GM19239 (cell line): ENCODE results near the gene P2RX3.

Experiments used
- DNase-seq: peaks from one replicate; pipeline ENCODE4 v3.0.0; 2011; ENCODE audit warnings: low spot score; ENCODE audit not compliant: insufficient read length
- FAIRE-seq: peaks from 2 replicates; lab custom pipeline; 2011; peaks lifted over from hg19 to GRCh38; lab: Jason Lieb, UNC

The P2RX3 gene

DNA sequence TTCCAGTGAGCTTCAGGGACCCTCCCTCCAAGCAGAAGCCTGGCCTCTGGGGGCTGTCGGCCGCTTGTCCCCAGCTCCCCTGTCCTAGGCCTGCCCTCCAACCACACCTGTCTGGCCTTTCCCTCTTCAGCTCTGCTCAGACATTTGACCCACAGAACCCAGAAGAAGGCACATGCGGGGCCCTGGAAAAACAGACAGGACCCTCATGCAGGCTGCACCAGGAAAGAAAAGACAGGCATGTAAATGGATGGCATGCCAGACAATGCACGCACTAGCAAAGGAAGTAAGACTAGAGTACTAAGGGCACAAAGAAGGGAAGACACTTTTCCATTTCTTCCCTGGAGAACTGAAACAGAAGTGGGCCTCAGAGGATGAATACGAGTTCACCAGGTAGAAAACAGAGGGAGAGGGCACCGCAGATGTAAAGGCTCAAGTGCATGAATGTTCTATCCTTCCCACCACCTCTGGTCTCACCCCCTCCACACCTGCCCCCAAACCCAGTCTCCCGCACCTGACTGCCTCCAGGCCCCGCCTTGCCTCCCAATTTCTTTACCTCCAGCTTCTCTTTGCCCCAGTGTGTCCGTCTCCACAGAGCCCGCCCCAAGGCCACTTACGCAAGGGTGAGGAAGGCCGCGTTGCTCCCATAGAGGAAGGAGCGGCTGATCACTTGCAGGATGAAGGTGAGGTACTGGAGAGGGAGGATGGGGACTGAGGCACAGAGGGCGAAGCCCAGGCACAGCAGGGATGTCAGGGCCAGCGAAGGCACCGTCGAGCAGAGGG lies 71.4 kb downstream of the P2RX3 start:
- FAIRE-seq (no peak), DNase-seq (no peak)

DNA sequence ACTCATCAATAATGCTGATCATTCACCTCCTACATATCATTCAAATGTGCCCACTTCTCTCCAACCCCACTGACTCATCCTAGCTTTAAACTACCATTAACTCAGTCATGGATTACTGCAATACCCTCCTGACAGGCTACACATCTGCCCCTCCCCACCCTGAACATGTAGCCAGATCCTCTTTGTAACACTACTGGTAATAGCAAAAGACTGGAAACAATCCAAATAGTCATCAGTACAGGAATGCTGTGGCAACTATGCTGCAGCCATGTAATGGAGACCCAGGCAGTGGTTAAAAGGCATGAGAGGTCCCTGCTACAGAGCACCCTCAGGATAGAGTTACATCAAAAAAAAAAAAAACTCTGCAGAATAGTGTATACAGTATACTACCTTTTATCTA lies 72.1 kb downstream of the P2RX3 start:
- DNase-seq (no peak), FAIRE-seq (no peak)

DNA sequence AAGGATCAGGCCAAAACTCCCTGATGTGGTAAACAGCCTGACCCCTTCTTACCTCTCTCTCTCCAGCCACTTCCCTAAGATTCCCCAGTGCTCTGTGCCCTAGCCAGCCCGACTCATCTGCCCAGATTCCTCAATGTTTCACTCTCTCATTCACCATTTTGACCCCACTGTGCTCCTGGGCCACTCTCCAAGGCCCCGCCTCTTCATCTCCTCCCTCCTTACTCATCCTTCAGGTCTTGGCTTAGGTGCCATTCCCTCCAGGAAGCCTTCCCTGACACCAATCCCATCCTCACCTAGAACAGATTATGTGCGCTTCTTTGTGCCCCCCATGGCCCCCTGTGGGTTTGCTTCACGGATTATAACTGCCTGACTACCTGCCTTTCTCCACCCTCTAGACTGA lies 75.5 kb downstream of the P2RX3 start:
- FAIRE-seq: no peak
- DNase-seq: no peak

DNA sequence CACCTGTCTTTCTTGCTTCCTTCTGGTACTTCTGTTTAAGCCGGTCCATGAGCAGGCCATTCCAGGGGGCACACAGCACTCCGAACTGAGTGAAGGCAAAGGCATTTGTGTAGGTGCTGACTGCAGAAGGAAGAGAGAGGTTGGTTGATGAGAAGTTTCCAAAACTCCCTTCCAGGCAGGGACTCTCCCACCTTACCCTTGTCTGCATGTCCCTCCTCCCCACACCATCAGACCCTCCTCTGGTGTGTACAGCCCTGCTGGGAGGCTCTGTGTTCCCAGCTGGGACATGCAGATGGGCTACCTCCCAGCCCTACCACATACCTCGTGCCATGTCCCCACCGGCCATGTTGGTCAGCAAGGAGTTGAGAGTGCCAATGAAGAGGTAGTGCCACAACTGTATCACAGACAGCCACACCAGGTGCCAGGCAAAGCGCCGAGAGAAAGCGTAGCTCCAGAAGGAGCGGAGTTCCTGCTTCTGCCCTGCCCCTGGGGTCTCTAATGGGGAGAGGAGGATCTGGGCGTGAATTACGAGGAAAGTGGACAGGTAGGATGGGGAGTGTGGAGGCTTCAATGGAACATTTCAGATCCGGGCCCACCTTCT lies 76.6 kb downstream of the P2RX3 start:
- FAIRE-seq: no peak
- DNase-seq: no peak

DNA sequence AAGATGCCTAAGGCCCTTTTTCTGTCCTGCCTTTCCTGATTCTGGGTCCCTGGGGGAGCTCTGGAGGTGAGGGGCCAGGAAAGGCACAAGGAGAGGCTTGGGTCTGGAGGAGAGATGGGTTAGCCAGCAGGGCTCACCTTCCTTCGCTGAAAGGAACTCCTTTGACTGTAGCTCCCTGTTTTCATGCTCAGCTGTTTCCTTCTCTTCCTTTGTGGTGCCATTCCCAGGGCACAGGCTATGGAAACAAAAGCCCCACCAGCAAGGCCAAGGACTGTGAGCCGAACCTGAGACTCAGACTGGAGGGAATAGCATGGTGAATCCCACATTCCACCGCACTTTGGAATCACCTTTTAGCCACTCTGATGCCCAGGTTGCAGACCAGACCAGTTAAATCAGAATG lies 78.3 kb downstream of the P2RX3 start:
- no peak for FAIRE-seq
- DNase-seq: no peak

DNA sequence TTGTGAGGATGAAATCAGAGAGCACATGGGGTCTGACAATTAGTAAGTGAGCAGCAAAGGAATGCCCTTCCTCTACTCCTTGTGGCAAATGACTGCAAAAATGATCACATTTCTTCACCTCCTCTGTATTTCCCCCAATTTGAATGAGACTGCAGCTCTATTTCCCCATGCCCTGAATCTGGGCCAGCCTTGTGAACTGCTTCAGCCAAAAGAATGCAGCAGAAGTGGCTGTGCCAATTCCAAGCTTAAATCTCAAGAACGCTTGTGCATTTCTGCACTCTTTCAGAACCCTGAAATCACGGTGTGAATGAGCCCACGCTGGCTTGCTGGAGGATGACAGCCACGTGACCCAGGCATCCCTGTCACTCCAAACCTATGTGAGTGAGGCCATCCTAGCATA lies 78.9 kb downstream of the P2RX3 start:
- DNase-seq (no peak), FAIRE-seq (no peak)

DNA sequence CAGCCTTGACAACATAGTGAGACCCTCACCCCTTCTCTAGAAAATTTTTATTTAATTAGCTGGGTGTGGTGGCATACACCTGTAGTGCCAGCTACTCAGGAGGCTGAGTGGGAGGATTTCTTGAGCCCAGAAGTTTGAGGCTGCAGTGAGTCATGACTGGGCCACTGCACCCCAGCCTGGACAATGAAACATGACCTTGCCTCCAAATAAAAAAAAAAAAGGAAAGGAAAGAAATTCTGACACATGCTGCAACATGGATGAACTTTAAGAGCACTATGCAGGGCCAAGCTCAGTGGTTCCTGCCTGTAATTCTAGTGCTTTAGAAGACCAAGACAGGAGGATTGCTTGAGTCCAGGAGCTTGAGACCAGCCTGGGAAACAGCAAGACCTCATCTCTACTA lies 80.0 kb downstream of the P2RX3 start:
- no peak for DNase-seq

DNA sequence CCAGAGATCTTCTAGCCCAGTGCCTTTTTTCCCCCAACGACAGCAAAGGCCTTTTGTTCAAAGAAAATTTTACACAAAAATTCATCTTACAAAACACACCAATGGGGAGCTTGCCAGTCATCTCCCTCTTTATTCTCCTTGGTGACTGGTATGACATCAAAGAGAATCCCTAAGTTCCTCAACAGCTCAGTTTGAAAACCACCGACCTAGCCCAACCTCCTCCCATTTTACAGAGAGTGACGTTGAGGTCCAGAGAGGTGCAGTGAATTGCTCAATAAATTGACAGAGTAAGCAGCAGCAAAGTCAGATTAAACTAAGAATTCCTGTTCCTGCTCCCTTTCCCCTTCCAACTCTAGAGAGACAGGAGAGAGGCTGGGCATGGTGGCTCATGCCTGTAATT lies 81.0 kb downstream of the P2RX3 start:
- no peak for FAIRE-seq
- DNase-seq: no peak

More for the DNA sequence above, 80.0 kb downstream of the P2RX3 start:
- no peak for FAIRE-seq

DNA sequence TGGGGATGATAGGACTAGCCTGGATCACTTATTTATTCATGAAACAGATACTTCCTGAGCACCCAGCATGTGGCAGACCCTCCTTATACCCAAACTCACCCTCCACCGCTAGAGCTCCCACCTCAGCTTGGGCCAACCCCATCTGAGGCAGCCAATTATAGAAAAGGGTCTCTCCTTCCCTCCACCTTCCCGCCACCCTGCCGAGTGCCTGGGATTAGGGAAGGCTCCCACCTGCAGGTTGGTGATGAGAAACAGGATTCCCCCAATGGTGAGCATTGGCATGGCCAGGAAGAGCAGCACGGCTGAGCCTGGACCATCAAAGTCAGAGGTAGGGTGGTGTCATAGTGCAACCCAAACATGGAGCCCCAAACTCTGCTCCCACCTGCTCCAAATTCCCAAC lies 82.9 kb downstream of the P2RX3 start:
- DNase-seq (no peak), FAIRE-seq (no peak)

DNA sequence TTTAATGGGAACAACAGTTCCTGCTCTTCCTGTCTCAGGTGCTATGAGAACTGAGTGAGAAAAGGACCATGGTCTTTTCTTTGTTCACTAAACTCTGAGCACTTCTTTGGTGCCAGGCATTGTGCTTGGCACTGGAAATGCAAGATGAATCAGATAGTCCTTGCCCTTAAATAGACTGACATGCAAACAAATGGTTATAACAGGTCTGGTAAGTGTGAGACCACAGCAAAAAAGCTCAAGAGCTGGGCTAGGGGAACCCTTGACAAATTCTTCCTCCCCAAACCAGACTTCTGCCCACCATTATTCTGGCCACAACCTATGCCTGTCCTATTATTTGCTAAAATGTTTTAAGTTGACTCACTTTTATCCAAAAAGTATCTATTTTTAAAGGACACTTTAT lies 83.7 kb downstream of the P2RX3 start:
- FAIRE-seq (no peak), DNase-seq (no peak)
